Measurements from ENCODE around the gene GRK1. TPM values are rescaled to one million over a fixed set of nuclear protein-coding genes. Genes with fewer than 3 reads are reported as not detected.
"Not testable (repeated sequence)": the region's sequence is repeated elsewhere in the genome, so short reads cannot be mapped to it uniquely, and the experiment has no call there.

GRK1 gene
- total RNA-seq, 4 donors from 2014 or later, result 0.88 to 1.7 TPM; not detected in 2

DNA sequence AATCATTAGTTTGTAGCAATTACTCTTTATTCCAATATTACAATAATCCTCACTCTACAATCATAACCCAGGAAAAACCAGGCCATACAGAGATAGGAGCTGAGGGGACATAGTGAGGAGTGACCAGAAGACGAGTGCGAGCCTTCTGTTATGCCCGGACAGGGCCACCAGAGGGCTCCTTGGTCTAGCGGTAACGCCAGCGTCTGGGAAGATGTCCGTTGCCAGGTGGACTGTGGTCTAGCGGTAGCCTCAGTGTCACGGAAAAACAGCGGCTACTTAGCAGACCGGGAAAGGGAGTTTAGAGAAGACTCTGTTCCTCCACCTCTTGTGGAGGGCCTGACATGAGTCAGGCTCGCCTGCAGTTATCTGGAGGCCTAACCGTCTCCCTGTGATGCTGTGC lies 45.5 kb upstream of the GRK1 start:
- H3K36me3 ChIP-seq, result peaks cover 0 to 13% (median 0%) of the 10 kb centered on the region in 3 donors
- DNase-seq, result peak in 1 of 3 donors; percentile 22
- H3K4me1 ChIP-seq, H3K27ac ChIP-seq, H3K9me3 ChIP-seq, H3K27me3 ChIP-seq, H3K4me3 ChIP-seq: not testable (repeated sequence)
- TF ChIP-seq, protein P1, sequence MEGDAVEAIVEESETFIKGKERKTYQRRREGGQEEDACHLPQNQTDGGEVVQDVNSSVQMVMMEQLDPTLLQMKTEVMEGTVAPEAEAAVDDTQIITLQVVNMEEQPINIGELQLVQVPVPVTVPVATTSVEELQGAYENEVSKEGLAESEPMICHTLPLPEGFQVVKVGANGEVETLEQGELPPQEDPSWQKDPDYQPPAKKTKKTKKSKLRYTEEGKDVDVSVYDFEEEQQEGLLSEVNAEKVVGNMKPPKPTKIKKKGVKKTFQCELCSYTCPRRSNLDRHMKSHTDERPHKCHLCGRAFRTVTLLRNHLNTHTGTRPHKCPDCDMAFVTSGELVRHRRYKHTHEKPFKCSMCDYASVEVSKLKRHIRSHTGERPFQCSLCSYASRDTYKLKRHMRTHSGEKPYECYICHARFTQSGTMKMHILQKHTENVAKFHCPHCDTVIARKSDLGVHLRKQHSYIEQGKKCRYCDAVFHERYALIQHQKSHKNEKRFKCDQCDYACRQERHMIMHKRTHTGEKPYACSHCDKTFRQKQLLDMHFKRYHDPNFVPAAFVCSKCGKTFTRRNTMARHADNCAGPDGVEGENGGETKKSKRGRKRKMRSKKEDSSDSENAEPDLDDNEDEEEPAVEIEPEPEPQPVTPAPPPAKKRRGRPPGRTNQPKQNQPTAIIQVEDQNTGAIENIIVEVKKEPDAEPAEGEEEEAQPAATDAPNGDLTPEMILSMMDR (IDR thresholded peaks at IDR 0.05), result peak in 2 of 6 experiments; percentile 11 to 23

DNA sequence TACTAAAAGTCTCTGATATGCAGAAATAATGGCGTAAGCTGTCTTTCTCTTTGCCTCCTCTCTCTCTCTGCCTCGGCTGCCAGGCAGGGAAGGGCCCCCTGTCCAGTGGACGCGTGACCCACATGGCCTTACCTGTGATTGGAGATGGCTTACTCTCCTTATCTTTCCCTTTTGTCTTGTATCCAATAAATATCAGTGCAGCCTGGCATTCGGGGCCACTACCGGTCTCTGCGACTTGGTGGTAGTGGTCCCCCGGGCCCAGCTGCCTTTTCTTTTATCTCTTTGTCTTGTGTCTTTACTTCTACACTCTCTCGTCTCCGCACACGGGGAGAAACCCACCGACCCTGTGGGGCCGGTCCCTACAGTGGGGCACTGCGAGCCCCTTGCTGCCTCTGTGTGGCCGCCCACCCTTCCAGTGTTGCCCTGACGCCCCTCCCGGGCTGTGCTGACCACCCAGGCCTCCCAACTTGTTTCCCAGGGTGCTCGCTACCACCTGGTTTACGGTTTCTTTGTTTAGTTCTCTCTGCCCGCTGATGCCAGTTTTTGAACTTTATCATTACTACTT lies 45.0 kb upstream of the GRK1 start:
- H3K27ac ChIP-seq, H3K9me3 ChIP-seq, H3K27me3 ChIP-seq, H3K4me1 ChIP-seq, H3K4me3 ChIP-seq: not testable (repeated sequence)
- peak in 1 of 3 donors; percentile 13 for DNase-seq
- peaks cover 0 to 13% (median 0%) of the 10 kb centered on the region in 3 donors for H3K36me3 ChIP-seq

DNA sequence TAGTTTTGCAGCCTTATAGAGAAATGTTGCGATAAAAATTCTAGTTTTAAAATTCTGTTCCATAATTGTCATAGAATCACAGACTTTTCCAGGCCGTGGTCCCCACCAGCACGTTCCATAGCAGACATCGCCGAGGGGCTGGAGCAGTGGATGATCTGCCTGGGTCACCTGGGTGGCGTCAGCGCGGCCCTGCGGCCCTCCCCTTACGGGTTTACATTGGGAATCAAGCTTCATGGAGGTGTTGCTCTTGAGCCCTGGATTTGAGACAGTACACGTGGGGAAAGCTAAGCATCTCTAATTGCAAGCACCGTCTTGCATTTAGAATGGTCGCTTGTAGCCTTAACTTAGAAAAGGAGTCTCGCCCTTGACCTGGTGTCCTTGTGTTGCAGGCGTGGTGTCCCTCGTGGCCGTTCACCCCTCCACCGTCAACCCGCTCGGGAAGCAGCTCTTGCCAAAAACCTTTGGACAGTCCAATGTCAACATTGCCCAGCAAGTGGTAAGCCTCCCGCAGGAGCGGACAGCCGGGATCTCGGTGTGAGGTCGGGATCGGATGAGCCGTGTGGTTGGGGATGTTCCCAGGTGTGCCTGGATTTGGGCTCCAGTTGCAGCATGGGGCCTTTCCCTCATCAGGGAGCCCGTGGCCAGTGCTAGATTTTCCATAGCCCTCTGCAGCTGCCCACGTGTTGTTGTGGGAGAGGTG lies 44.1 kb upstream of the GRK1 start:
- H3K4me1 ChIP-seq, result no peaks in the 10 kb centered on the region
- no peak overlapping the region for H3K27ac ChIP-seq
- peaks cover 0 to 13% (median 0%) of the 10 kb centered on the region in 3 donors for H3K36me3 ChIP-seq
- no peaks in the 10 kb centered on the region for H3K9me3 ChIP-seq
- DNase-seq, result peak in 1 of 3 donors; percentile 31
- no peaks in the 10 kb centered on the region for H3K27me3 ChIP-seq
- no peak overlapping the region for H3K4me3 ChIP-seq
- TF ChIP-seq, protein P1 (IDR thresholded peaks at IDR 0.05), result no peak
- TF ChIP-seq POLR2A (IDR thresholded peaks at IDR 0.05), result no peak

DNA sequence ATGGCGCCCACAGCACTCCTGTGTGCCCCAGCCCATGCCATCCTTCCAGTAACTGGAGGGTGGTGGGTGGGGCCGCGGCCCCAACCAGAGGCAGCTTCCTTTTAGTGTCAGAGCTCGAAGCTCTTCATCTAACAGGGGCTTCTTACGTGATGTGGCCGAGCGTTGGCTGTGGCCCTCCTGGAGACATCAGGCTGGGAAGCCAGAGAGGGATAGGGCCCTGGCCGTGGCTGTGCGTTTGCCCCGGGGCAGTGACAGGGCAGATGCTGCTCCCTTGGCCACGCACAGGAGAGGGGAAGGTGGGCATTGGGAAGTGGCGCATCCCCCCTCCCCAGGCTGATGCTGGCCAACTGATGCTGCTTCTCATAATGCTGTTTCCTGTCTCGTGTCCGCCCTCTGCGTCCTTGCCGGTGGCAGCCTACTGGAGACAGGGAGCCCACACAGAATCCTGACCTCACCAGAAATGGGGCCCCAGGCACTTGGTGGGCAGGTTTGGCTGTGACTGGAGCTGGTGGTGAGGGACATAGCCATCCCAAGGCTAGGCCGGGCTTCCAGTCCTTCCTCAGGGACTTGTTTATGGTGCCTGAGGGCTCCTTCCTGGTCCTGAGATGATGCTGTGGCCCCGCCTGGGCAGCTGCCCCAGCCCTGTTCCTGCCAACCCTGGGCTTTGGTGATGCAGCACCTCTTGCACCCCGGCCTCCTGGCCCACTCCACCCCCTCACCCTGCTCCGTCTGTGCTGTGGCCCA lies 43.4 kb upstream of the GRK1 start:
- H3K4me3 ChIP-seq, result no peak overlapping the region
- no peaks in the 10 kb centered on the region for H3K4me1 ChIP-seq
- peak in 1 of 3 donors; percentile 35 for DNase-seq
- H3K36me3 ChIP-seq, result peaks cover 0 to 13% (median 0%) of the 10 kb centered on the region in 3 donors
- H3K27ac ChIP-seq, result no peak overlapping the region
- no peaks in the 10 kb centered on the region for H3K27me3 ChIP-seq
- no peaks in the 10 kb centered on the region for H3K9me3 ChIP-seq
- no peak for TF ChIP-seq POLR2A (IDR thresholded peaks at IDR 0.05)
- TF ChIP-seq, protein P1 (IDR thresholded peaks at IDR 0.05), result no peak

DNA sequence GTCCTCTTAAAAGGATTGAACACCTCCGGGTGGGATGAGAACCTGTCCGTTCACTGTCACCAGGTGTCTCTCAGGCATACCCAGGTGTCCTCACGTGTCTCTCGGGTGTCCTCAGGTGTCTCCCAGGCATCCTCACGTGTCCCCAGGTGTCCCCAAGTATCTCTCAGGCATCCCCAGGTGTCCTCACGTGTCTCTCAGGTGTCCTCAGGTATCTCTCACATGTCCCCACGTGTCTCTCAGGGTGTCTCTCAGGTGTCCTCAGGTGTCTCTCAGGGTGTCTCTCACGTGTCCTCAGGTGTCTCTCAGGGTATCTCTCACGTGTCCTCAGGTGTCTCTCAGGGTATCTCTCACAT lies 42.8 kb upstream of the GRK1 start:
- Histone ChIP-seq H3K36me3 (peaks cover 0 to 13% (median 0%) of the 10 kb centered on the region in 3 donors), H3K27ac (no peak overlapping the region), H3K4me1 (no peaks in the 10 kb centered on the region), H3K9me3 (no peaks in the 10 kb centered on the region), H3K27me3 (no peaks in the 10 kb centered on the region), H3K4me3 (no peak overlapping the region)
- DNase-seq, result no peak
- no peak for TF ChIP-seq POLR2A (IDR thresholded peaks at IDR 0.05)
- TF ChIP-seq, protein P1 (IDR thresholded peaks at IDR 0.05), result no peak

DNA sequence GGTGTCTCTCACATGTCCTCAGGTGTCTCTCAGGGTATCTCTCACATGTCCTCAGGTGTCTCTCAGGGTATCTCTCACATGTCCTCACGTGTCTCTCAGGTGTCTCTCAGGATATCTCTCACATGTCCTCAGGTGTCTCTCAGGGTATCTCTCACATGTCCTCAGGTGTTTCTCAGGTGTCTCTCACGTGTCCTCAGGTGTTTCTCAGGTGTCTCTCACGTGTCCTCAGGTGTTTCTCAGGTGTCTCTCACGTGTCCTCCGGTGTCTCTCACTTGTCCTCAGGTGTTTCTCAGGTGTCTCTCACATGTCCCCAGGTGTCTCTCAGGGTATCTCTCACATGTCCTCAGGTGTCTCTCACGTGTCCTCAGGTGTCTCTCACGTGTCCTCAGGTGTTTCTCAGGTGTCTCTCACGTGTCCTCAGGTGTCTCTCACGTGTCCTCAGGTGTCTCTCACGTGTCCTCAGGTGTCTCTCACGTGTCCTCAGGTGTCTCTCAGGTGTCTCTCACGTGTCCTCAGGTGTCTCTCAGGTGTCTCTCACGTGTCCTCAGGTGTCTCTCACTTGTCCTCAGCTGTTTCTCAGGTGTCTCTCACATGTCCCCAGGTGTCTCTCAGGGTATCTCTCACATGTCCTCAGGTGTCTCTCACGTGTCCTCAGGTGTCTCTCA lies 42.2 kb upstream of the GRK1 start:
- not testable (repeated sequence) for H3K27me3 ChIP-seq, DNase-seq, H3K4me3 ChIP-seq, H3K4me1 ChIP-seq, H3K27ac ChIP-seq, H3K9me3 ChIP-seq
- H3K36me3 ChIP-seq, result peaks cover 0 to 13% (median 0%) of the 10 kb centered on the region in 3 donors

All from Peyer's patch (tissue), 4 donors.